GM19397 (cell line): ENCODE data around the gene EDEM1.
A peak's percentile ranks its signal among the peaks of the same experiment; 100 is the strongest.
"Not testable (repeated sequence)": the region's sequence is repeated elsewhere in the genome, so short reads cannot be mapped to it uniquely, and the experiment has no call there.

Source experiments
- ATAC-seq: cut with Tn5 transposase; IDR thresholded peaks from one replicate; pipeline ENCODE4 v1.9.1; 2021; ENCODE audit warnings: mild to moderate bottlenecking, moderate library complexity; ENCODE audit not compliant: unreplicated experiment

EDEM1 gene

GRCh38 chr3:5187156-5187919 lies at the start of gene EDEM1:
TSS of gene EDEM1 (plus strand) at chr3:5187707. CDS start at chr3:5187806, 99 bp downstream.
- peak; percentile 82 for ATAC-seq

- ATAC-seq, result no peak
Observed at GRCh38 chr3:5138214-5138981, 49.1 kb upstream of the EDEM1 start.

GRCh38 chr3:5140230-5140621 lies 47.3 kb upstream of the EDEM1 start:
- ATAC-seq, result peak; percentile 54

- ATAC-seq, result no peak
Observed at GRCh38 chr3:5140839-5141238, 46.7 kb upstream of the EDEM1 start.

GRCh38 chr3:5141760-5142159 lies 45.7 kb upstream of the EDEM1 start:
- no peak for ATAC-seq

GRCh38 chr3:5143464-5143863 lies 44.0 kb upstream of the EDEM1 start:
- no peak for ATAC-seq

- ATAC-seq, result no peak
Observed at GRCh38 chr3:5144316-5144994, 43.1 kb upstream of the EDEM1 start.

- ATAC-seq, result no peak
Observed at GRCh38 chr3:5145120-5145519, 42.4 kb upstream of the EDEM1 start.

- not testable (repeated sequence) for ATAC-seq
Observed at GRCh38 chr3:5147152-5147551, 40.4 kb upstream of the EDEM1 start.

- ATAC-seq, result no peak
Observed at GRCh38 chr3:5149306-5149880, 38.1 kb upstream of the EDEM1 start.

GRCh38 chr3:5151586-5151985 lies 35.9 kb upstream of the EDEM1 start:
- no peak for ATAC-seq

GRCh38 chr3:5153074-5153473 lies 34.4 kb upstream of the EDEM1 start:
- no peak for ATAC-seq

- ATAC-seq, result no peak
Observed at GRCh38 chr3:5155241-5155640, 32.3 kb upstream of the EDEM1 start.

- no peak for ATAC-seq
Observed at GRCh38 chr3:5160321-5160720, 27.2 kb upstream of the EDEM1 start.

GRCh38 chr3:5160940-5161858 lies 26.3 kb upstream of the EDEM1 start:
- no peak for ATAC-seq

- ATAC-seq, result no peak
Observed at GRCh38 chr3:5162102-5162501, 25.4 kb upstream of the EDEM1 start.

GRCh38 chr3:5165698-5166097 lies 21.8 kb upstream of the EDEM1 start:
- no peak for ATAC-seq

- ATAC-seq, result no peak
Observed at GRCh38 chr3:5166846-5167245, 20.7 kb upstream of the EDEM1 start.

- no peak for ATAC-seq
Observed at GRCh38 chr3:5168110-5168509, 19.4 kb upstream of the EDEM1 start.

GRCh38 chr3:5169807-5170206 lies 17.7 kb upstream of the EDEM1 start:
- no peak for ATAC-seq
